ENCODE measurements around the gene CDH23. TPM values are rescaled to one million over a fixed set of nuclear protein-coding genes. Genes with fewer than 3 reads are reported as not detected.

CDH23 gene
- total and polyA plus RNA-seq, 9 of the 15 experiments (the other 6 are each of a cell fraction or from before 2014, with no cell fraction given) = 0.18 to 1.2 (median 0.47) TPM

GRCh38 chr10:71805776-71806703 is 409.3 kb downstream of the CDH23 start (continued):
- peak; percentile 46; the same call in 1 of the 2 replicates for TF ChIP-seq MAX (CRISPR knock-in tag; IDR thresholded peaks at IDR 0.05)
- TF ChIP-seq SMARCA4 (IDR thresholded peaks at IDR 0.05) = no peak
- TF ChIP-seq TRIM28 (IDR thresholded peaks at IDR 0.05) = peak; percentile 29; the same call in 1 of the 2 replicates
- TF ChIP-seq ZKSCAN3 (CRISPR knock-in tag; IDR thresholded peaks at IDR 0.05) = no peak
- TF ChIP-seq MYNN (IDR thresholded peaks at IDR 0.05) = no peak
- TF ChIP-seq MYNN (CRISPR knock-in tag; IDR thresholded peaks at IDR 0.05) = no peak
- TF ChIP-seq HMG20B (CRISPR knock-in tag; IDR thresholded peaks at IDR 0.05) = no peak
- TF ChIP-seq ZNF707 (CRISPR knock-in tag; conservative IDR thresholded peaks at IDR 0.05) = no peak
- no peak for TF ChIP-seq ZNF354B (CRISPR knock-in tag; IDR thresholded peaks at IDR 0.05)
- TF ChIP-seq NFE2L1 (tag; IDR thresholded peaks at IDR 0.05; ENCODE audit: borderline replicate concordance, low read depth) = no peak
- TF ChIP-seq ATF3 (IDR thresholded peaks at IDR 0.05) = no peak
- no peak for TF ChIP-seq ATF3 (CRISPR knock-in tag; conservative IDR thresholded peaks at IDR 0.05)
- TF ChIP-seq CREB1 (IDR thresholded peaks at IDR 0.05) = no peak
- TF ChIP-seq CREB1 (CRISPR knock-in tag; IDR thresholded peaks at IDR 0.05) = no peak
- TF ChIP-seq PREB (CRISPR knock-in tag; IDR thresholded peaks at IDR 0.05) = no peak
- TF ChIP-seq KHSRP (IDR thresholded peaks at IDR 0.05) = no peak
- no peak for TF ChIP-seq ZNF282 (CRISPR knock-in tag; IDR thresholded peaks at IDR 0.05)
- TF ChIP-seq ZFP91 (CRISPR knock-in tag; IDR thresholded peaks at IDR 0.05) = no peak
- TF ChIP-seq ARID1B (IDR thresholded peaks at IDR 0.05) = peak; percentile 5; the same call in 1 of the 2 replicates
- TF ChIP-seq POLR2G (IDR thresholded peaks at IDR 0.05; ENCODE audit: low read depth, low read length) = peak; percentile 53
- TF ChIP-seq MITF (IDR thresholded peaks at IDR 0.05) = no peak
- peak; percentile 70 for TF ChIP-seq TFAP4 (CRISPR knock-in tag; IDR thresholded peaks at IDR 0.05; ENCODE audit: borderline replicate concordance)
- TF ChIP-seq GTF2A2 (tag; IDR thresholded peaks at IDR 0.05) = no peak
